OCI-LY7 (cell line): ENCODE measurements around the gene REC114. TPM values are rescaled to one million over a fixed set of nuclear protein-coding genes. Genes with fewer than 3 reads are reported as not detected.

Experiments
- BruUV-seq: library from RNA; stranded (reverse); fragments of 400-500 nt; replicated peaks from 2 replicates; lab custom pipeline; 2021; lab: Mats Ljungman, UMichigan
- CTCF ChIA-PET: fragments of 300-600 bp; sonication (Branson Sonifier 250); formaldehyde crosslinking; loops from one replicate; lab custom pipeline; 2022; ENCODE audit warnings: antibody characterized with exemption; ENCODE audit not compliant: unreplicated experiment; lab: Charles Lee
- POLR2A ChIA-PET: fragments of 300-600 bp; sonication (Branson Sonifier 250); formaldehyde crosslinking; loops from one replicate; lab custom pipeline; 2022; ENCODE audit warnings: antibody characterized with exemption; lab: Charles Lee
- DNase-seq: peaks from one replicate; pipeline ENCODE4 v3.0.0-alpha.2; 2015; ENCODE audit warnings: low spot score
- H2AFZ ChIP-seq: fragments of 200-600 bp; sonication (generic), shearing (Covaris generic); 2 replicates; pipeline ENCODE4 v1.6.1; 2014; ENCODE audit warnings: mild to moderate bottlenecking, antibody characterized with exemption, low read length, moderate library complexity
- H3K27ac ChIP-seq: fragments of 200-600 bp; sonication (generic); 2 replicates; pipeline ENCODE4 v1.5.1; 2014; ENCODE audit warnings: mixed run types, low read depth, mild to moderate bottlenecking, moderate library complexity, low read length, inconsistent platforms; ENCODE audit not compliant: poor library complexity, severe bottlenecking
- H3K36me3 ChIP-seq: fragments of 200-600 bp; sonication (generic); 2 replicates; pipeline ENCODE4 v1.6.1; 2014; ENCODE audit warnings: mild to moderate bottlenecking, antibody characterized with exemption, low read length, moderate library complexity, mixed read lengths; ENCODE audit not compliant: insufficient read depth
- H3K4me1 ChIP-seq: fragments of 200-600 bp; sonication (generic); 2 replicates; pipeline ENCODE4 v1.5.1; 2014; ENCODE audit warnings: mild to moderate bottlenecking, low read length; ENCODE audit not compliant: insufficient read depth, poor library complexity, severe bottlenecking
- H3K4me2 ChIP-seq: fragments of 200-600 bp; sonication (generic); 2 replicates; pipeline ENCODE4 v1.6.1; 2014; ENCODE audit warnings: mild to moderate bottlenecking, low read length
- H3K4me3 ChIP-seq: fragments of 200-600 bp; sonication (generic); 2 replicates; pipeline ENCODE4 v1.5.1; 2014; ENCODE audit warnings: mild to moderate bottlenecking, low read depth, low read length; ENCODE audit not compliant: poor library complexity, severe bottlenecking
- H3K79me2 ChIP-seq: fragments of 200-600 bp; sonication (generic); 2 replicates; pipeline ENCODE4 v1.6.1; 2016; ENCODE audit warnings: low read depth, mild to moderate bottlenecking, low read length, moderate library complexity, mixed read lengths; ENCODE audit not compliant: insufficient read depth
- H3K9me2 ChIP-seq: fragments of 200-600 bp; sonication (generic); 2 replicates; pipeline ENCODE4 v1.6.1; 2016; ENCODE audit warnings: mild to moderate bottlenecking, low read length, mixed read lengths; ENCODE audit not compliant: insufficient read depth
- H3K9me3 ChIP-seq: fragments of 200-600 bp; sonication (generic); 2 replicates; pipeline ENCODE4 v1.6.1; 2014; ENCODE audit warnings: mild to moderate bottlenecking, mixed run types, low read length, mixed read lengths
- H4K20me1 ChIP-seq: fragments of 200-600 bp; sonication (generic); 2 replicates; pipeline ENCODE4 v1.6.1; 2014; ENCODE audit warnings: mild to moderate bottlenecking, antibody characterized with exemption, low read length, moderate library complexity, mixed read lengths; ENCODE audit not compliant: insufficient read depth
- CTCF ChIP-seq: fragments of 200-600 bp; sonication (generic); conservative IDR thresholded peaks from 2 replicates; pipeline ENCODE4 v1.5.1; 2014; ENCODE audit warnings: mild to moderate bottlenecking, antibody characterized with exemption, low read length, moderate library complexity, mixed read lengths
- EZH2phosphoT487 ChIP-seq: fragments of 200-600 bp; sonication (generic); IDR thresholded peaks from 2 replicates; pipeline ENCODE4 v1.6.1; 2018; ENCODE audit warnings: low read depth, borderline replicate concordance, mild to moderate bottlenecking, mixed run types, antibody characterized with exemption, low read length, moderate library complexity, mixed read lengths
- intact Hi-C: fragments of 100-400 bp; cut with micrococcal nuclease; formaldehyde crosslinking; loops from one replicate; pipeline ENCODE4 v1.10.0; 2022; ENCODE audit not compliant: unreplicated experiment
- total RNA-seq, 2 experiments: library from RNA; depleted of rRNA in 1 of 2; stranded (reverse); fragments of >200 nt in 1 of 2; shearing (Covaris generic) in 1 of 2; gene quantifications; 2 replicates each; pipeline ENCODE4 v1.2.3, GENCODE V29; 2014 to 2022

Gene REC114
- total RNA-seq, 2 experiments from 2014 or later: not detected

DNA sequence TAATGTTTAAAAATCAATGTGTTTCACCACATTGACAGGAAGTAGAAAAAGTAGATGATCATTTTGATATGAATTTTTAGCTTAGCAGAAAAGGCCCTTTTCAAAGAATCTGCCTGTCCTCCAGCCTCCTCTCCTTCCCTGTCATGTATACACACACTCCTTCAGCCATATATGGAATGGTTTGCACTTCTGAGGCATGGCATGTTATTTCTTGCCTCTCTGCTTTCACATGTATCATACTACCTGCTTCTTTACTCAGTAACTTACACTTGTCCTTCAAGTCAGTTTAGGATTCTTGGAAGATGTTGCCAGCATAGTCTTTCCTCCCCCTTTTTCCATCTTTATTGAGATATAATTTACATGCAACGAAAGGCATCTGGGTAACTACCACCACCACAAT lies 79.0 kb downstream of the REC114 start:
- no peaks in the 10 kb centered on the region for H4K20me1 ChIP-seq
- H3K9me3 ChIP-seq: no peaks in the 10 kb centered on the region
- POLR2A ChIA-PET: interaction anchor here (0.7 kb wide), 1 partner anchor 27 kb away, joined by 3 read pairs; no protein-coding TSS in a partner anchor
- BruUV-seq: no TSS peak
- CTCF ChIA-PET: no interaction called here
- no peak overlapping the region for H3K4me2 ChIP-seq
- no peaks in the 10 kb centered on the region for H3K9me2 ChIP-seq
- H3K36me3 ChIP-seq: no peaks in the 10 kb centered on the region
- intact Hi-C loops: no loop called here
- no peak for TF ChIP-seq EZH2phosphoT487
- TF ChIP-seq CTCF: no peak
- no peaks in the 10 kb centered on the region for H3K79me2 ChIP-seq
- no peak overlapping the region for H2AFZ ChIP-seq
- DNase-seq: no peak
- H3K4me3 ChIP-seq: no peak overlapping the region
- H3K4me1 ChIP-seq: no peaks in the 10 kb centered on the region
- no peak overlapping the region for H3K27ac ChIP-seq

GRCh38 chr15:73524919-73525318 lies 82.0 kb downstream of the REC114 start:
- no peak overlapping the region for H3K4me2 ChIP-seq
- no peaks in the 10 kb centered on the region for H3K79me2 ChIP-seq
- no peak overlapping the region for H2AFZ ChIP-seq
- H3K36me3 ChIP-seq: no peaks in the 10 kb centered on the region
- no TSS peak for BruUV-seq
- ChIA-PET CTCF (no interaction called here), POLR2A (no interaction called here)
- DNase-seq: no peak
- H3K9me3 ChIP-seq: no peaks in the 10 kb centered on the region
- H3K27ac ChIP-seq: no peak overlapping the region
- no peak overlapping the region for H3K4me3 ChIP-seq
- intact Hi-C loops: no loop called here
- no peaks in the 10 kb centered on the region for H4K20me1 ChIP-seq
- no peaks in the 10 kb centered on the region for H3K9me2 ChIP-seq
- TF ChIP-seq EZH2phosphoT487: no peak
- no peak for TF ChIP-seq CTCF
- no peaks in the 10 kb centered on the region for H3K4me1 ChIP-seq

DNA sequence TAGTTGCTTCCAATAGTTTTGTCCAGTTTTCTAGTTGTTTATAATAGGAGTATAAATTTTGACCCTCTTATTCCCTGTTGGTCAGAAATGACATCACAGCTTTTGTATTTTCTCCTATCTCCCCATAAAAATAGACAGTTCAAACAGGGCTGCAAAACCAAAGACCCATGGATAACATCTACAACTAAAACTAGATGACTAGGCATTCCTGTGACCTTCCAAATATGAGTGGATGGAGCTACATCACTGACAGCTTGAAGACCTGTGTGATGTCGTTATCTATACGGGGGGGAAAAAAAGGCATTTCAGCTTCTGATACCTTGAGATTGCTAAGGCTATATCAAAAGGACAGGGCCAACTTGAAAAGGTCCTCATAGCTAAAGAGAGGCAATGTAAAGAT lies 84.6 kb downstream of the REC114 start:
- no peak overlapping the region for H2AFZ ChIP-seq
- no peaks in the 10 kb centered on the region for H3K79me2 ChIP-seq
- H3K9me3 ChIP-seq: no peaks in the 10 kb centered on the region
- CTCF ChIA-PET: no interaction called here
- no peak for TF ChIP-seq EZH2phosphoT487
- TF ChIP-seq CTCF: no peak
- H3K4me1 ChIP-seq: no peaks in the 10 kb centered on the region
- H3K9me2 ChIP-seq: no peaks in the 10 kb centered on the region
- no TSS peak for BruUV-seq
- no peak overlapping the region for H3K27ac ChIP-seq
- no peak overlapping the region for H3K4me2 ChIP-seq
- DNase-seq: no peak
- no peak overlapping the region for H3K4me3 ChIP-seq
- no peaks in the 10 kb centered on the region for H3K36me3 ChIP-seq
- H4K20me1 ChIP-seq: no peaks in the 10 kb centered on the region
- POLR2A ChIA-PET: interaction anchor here (1.1 kb wide), 1 partner anchor 18 kb away, joined by 5 read pairs; no protein-coding TSS in a partner anchor
- intact Hi-C loops: no loop called here
